Epithelial cell of esophagus (primary cell): ENCODE data around the gene SIGLEC15.

Experiments
- DNase-seq: peaks from one replicate; pipeline ENCODE4 v3.0.0; 2010; ENCODE audit warnings: low read depth
- H3K4me3 ChIP-seq: 2 replicates; pipeline ENCODE4 v1.5.1; 2011; ENCODE audit warnings: mild to moderate bottlenecking, low read length, control low read depth
- TF ChIP-seq, protein P1 (sequence below): IDR thresholded peaks from 2 replicates; pipeline ENCODE4 v1.5.1; 2011; ENCODE audit warnings: low read depth, mild to moderate bottlenecking, low read length, control low read depth, inconsistent platforms; ENCODE audit not compliant: insufficient read depth; ENCODE audit errors: missing control alignments

Gene SIGLEC15, protein sequence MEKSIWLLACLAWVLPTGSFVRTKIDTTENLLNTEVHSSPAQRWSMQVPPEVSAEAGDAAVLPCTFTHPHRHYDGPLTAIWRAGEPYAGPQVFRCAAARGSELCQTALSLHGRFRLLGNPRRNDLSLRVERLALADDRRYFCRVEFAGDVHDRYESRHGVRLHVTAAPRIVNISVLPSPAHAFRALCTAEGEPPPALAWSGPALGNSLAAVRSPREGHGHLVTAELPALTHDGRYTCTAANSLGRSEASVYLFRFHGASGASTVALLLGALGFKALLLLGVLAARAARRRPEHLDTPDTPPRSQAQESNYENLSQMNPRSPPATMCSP

GRCh38 chr18:45825258-45826044 lies at the start of gene SIGLEC15:
TSS of gene SIGLEC15 (plus strand) at chr18:45825675. CDS start at chr18:45825729, 54 bp downstream.
- no peak for DNase-seq
- no peak within 1 kb of the TSS for H3K4me3 ChIP-seq

DNA sequence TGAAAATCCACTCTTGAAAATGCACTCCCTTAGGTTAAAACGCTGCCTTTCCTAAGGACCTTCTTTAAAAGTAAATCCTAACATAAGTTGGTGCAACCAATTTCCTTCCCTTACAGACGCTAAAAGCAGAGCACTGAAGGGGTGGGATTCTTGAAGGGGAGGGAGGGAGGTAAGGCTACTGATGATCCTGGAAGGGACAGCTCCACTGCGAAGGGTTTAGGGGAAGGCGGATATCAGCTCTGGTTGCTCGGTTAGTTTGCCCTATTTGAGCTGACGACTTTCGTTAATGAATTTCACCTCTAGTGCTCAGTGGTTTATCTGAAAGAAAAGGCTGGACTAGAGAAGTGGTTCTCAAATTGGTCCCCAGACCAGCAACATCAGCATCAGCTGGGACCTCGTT lies 49.7 kb upstream of the SIGLEC15 start:
- TF ChIP-seq, protein P1, sequence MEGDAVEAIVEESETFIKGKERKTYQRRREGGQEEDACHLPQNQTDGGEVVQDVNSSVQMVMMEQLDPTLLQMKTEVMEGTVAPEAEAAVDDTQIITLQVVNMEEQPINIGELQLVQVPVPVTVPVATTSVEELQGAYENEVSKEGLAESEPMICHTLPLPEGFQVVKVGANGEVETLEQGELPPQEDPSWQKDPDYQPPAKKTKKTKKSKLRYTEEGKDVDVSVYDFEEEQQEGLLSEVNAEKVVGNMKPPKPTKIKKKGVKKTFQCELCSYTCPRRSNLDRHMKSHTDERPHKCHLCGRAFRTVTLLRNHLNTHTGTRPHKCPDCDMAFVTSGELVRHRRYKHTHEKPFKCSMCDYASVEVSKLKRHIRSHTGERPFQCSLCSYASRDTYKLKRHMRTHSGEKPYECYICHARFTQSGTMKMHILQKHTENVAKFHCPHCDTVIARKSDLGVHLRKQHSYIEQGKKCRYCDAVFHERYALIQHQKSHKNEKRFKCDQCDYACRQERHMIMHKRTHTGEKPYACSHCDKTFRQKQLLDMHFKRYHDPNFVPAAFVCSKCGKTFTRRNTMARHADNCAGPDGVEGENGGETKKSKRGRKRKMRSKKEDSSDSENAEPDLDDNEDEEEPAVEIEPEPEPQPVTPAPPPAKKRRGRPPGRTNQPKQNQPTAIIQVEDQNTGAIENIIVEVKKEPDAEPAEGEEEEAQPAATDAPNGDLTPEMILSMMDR, result no peak
- DNase-seq, result no peak
- H3K4me3 ChIP-seq, result peak overlapping the region; percentile 68

More at GRCh38 chr18:45825258-45826044, at the start of gene SIGLEC15:
- TF ChIP-seq, protein P1, result no peak

DNA sequence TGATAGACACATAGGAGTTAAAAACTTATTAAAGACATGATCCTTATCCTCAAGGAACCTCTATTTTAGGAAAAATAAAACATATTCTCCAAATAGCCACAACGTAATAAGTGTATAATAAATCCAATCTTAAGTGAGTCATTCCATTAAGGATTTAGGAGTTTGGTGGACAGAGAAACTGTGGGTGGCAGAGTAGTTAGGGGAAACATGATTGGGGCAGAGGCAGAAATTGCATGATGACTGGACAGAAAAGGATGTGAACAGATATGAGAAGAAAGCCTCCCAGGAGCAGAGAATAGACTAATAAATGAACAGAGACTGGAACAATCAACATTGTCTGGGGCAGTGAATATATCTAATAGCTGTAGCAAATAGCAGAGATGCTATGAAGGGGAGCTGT lies 48.1 kb upstream of the SIGLEC15 start:
- DNase-seq, result peak; percentile 41
- TF ChIP-seq, protein P1, result no peak
- H3K4me3 ChIP-seq, result no peak overlapping the region

- H3K4me3 ChIP-seq, result no peak overlapping the region
- no peak for DNase-seq
- TF ChIP-seq, protein P1, result no peak
Observed at GRCh38 chr18:45780568-45780967, 44.9 kb upstream of the SIGLEC15 start.

GRCh38 chr18:45782662-45783061 lies 42.8 kb upstream of the SIGLEC15 start:
- DNase-seq, result no peak
- no peak overlapping the region for H3K4me3 ChIP-seq
- TF ChIP-seq, protein P1, result no peak

- TF ChIP-seq, protein P1, result no peak
- H3K4me3 ChIP-seq, result no peak overlapping the region
- no peak for DNase-seq
Observed at GRCh38 chr18:45783097-45784075, 42.1 kb upstream of the SIGLEC15 start.
